NCI-H748 (cell line): ENCODE results near the gene UPK2.
"Not testable (repeated sequence)": the region's sequence is repeated elsewhere in the genome, so short reads cannot be mapped to it uniquely, and the experiment has no call there.

Experiments
- DNase-seq: peaks from one replicate; lab custom pipeline; 2025; ENCODE audit not compliant: unreplicated experiment; lab: John Stamatoyannopoulos, UW

Gene UPK2

GRCh38 chr11:118935376-118935775 is 20.7 kb upstream of the UPK2 start:
- no peak for DNase-seq

- no peak for DNase-seq
Observed at GRCh38 chr11:118938491-118939403, 17.4 kb upstream of the UPK2 start.

- DNase-seq: no peak
Observed at GRCh38 chr11:118939404-118939915, 16.6 kb upstream of the UPK2 start.

GRCh38 chr11:118939953-118940598 is 16.0 kb upstream of the UPK2 start:
- DNase-seq: no peak

- DNase-seq: no peak
Observed at GRCh38 chr11:118947091-118947490, 9.0 kb upstream of the UPK2 start.

- no peak for DNase-seq
Observed at GRCh38 chr11:118948000-118948399, 8.1 kb upstream of the UPK2 start.

GRCh38 chr11:118953265-118953664 is 2.8 kb upstream of the UPK2 start:
- DNase-seq: peak; percentile 97

GRCh38 chr11:118953976-118954375 is 2.1 kb upstream of the UPK2 start:
- peak; percentile 60 for DNase-seq

GRCh38 chr11:118956847-118957469 is 860 bp downstream of the UPK2 start:
- DNase-seq: no peak

GRCh38 chr11:118957549-118957948 is 1.5 kb downstream of the UPK2 start:
- DNase-seq: no peak

GRCh38 chr11:118957968-118958367 is 1.9 kb downstream of the UPK2 start:
- no peak for DNase-seq

GRCh38 chr11:118958577-118958976 is 2.5 kb downstream of the UPK2 start:
- DNase-seq: no peak

GRCh38 chr11:118961189-118961588 is 5.1 kb downstream of the UPK2 start:
- DNase-seq: no peak

GRCh38 chr11:118961591-118961990 is 5.5 kb downstream of the UPK2 start:
- no peak for DNase-seq

GRCh38 chr11:118969508-118969907 is 13.4 kb downstream of the UPK2 start:
- not testable (repeated sequence) for DNase-seq

- DNase-seq: no peak
Observed at GRCh38 chr11:118971646-118972045, 15.5 kb downstream of the UPK2 start, which contains the start of gene FOXR1. Gene FOXR1 (plus strand): TSS chr11:118971761. CDS start chr11:118971932, 171 bp downstream.

GRCh38 chr11:118973985-118974384 is 17.9 kb downstream of the UPK2 start:
- DNase-seq: no peak

GRCh38 chr11:118975771-118976709 is 19.9 kb downstream of the UPK2 start:
- no peak for DNase-seq

GRCh38 chr11:118979434-118979833 is 23.3 kb downstream of the UPK2 start:
- DNase-seq: no peak

GRCh38 chr11:118980191-118980881 is 24.2 kb downstream of the UPK2 start:
- no peak for DNase-seq
